Loucy (cell line): ENCODE results near the gene ZGRF1.
A peak's percentile ranks its signal among the peaks of the same experiment; 100 is the strongest.

Source experiments
- H2AFZ ChIP-seq: fragments of 200-600 bp; sonication (generic); 2 replicates; pipeline ENCODE4 v1.6.0; 2016; ENCODE audit warnings: antibody characterized with exemption, mild to moderate bottlenecking, low read length, moderate library complexity
- H3F3A ChIP-seq: fragments of 200-600 bp; 2 replicates; pipeline ENCODE4 v1.6.0; 2016; ENCODE audit warnings: antibody characterized with exemption, low read depth, mild to moderate bottlenecking
- H3K27me3 ChIP-seq: fragments of 200-600 bp; sonication (generic); 2 replicates; pipeline ENCODE4 v1.6.1; 2014; ENCODE audit warnings: low read length, mild to moderate bottlenecking; ENCODE audit not compliant: insufficient read depth, poor library complexity, severe bottlenecking
- H3K36me3 ChIP-seq: fragments of 200-600 bp; sonication (generic); 2 replicates; pipeline ENCODE4 v1.6.1; 2016; ENCODE audit warnings: low read length; ENCODE audit not compliant: insufficient read depth
- H3K4me1 ChIP-seq: fragments of 200-600 bp; sonication (generic); 2 replicates; pipeline ENCODE4 v1.5.1; 2014; ENCODE audit warnings: low read length, mild to moderate bottlenecking; ENCODE audit not compliant: insufficient read depth, poor library complexity, severe bottlenecking
- H3K4me2 ChIP-seq: fragments of 200-600 bp; sonication (generic); 2 replicates; pipeline ENCODE4 v1.6.0; 2014; ENCODE audit warnings: antibody characterized with exemption, low read length, low read depth, mild to moderate bottlenecking; ENCODE audit not compliant: poor library complexity, severe bottlenecking
- H3K4me3 ChIP-seq: fragments of 200-600 bp; sonication (generic); 2 replicates; pipeline ENCODE4 v1.5.1; 2014; ENCODE audit warnings: low read length, mild to moderate bottlenecking, mixed read lengths; ENCODE audit not compliant: poor library complexity, severe bottlenecking
- H3K79me2 ChIP-seq: fragments of 200-600 bp; sonication (generic); 2 replicates; pipeline ENCODE4 v1.6.1; 2014; ENCODE audit warnings: low read length; ENCODE audit not compliant: insufficient read depth
- H3K9ac ChIP-seq: fragments of 200-600 bp; sonication (generic); 2 replicates; pipeline ENCODE4 v1.6.0; 2014; ENCODE audit warnings: mild to moderate bottlenecking, low read depth, low read length, moderate library complexity; ENCODE audit not compliant: poor library complexity, severe bottlenecking
- H3K9me2 ChIP-seq: fragments of 200-600 bp; sonication (generic); replicated peaks from 2 replicates; pipeline ENCODE4 v1.6.1; 2016; ENCODE audit warnings: low read depth, low read length, mixed read lengths
- H3K9me3 ChIP-seq: fragments of 200-600 bp; sonication (generic); 2 replicates; pipeline ENCODE4 v1.6.1; 2014; ENCODE audit warnings: mild to moderate bottlenecking, antibody characterized with exemption, low read length, low read depth; ENCODE audit not compliant: insufficient read depth
- H4K20me1 ChIP-seq: fragments of 200-600 bp; sonication (generic); 2 replicates; pipeline ENCODE4 v1.6.0; 2014; ENCODE audit warnings: antibody characterized with exemption, low read length, mild to moderate bottlenecking; ENCODE audit not compliant: insufficient read depth, poor library complexity, severe bottlenecking
- CTCF ChIP-seq: fragments of 200-600 bp; sonication (generic); conservative IDR thresholded peaks from 2 replicates; pipeline ENCODE4 v1.5.1; 2014; ENCODE audit warnings: mild to moderate bottlenecking, antibody characterized with exemption, low read length
- EZH2phosphoT487 ChIP-seq: fragments of 200-600 bp; IDR thresholded peaks from 2 replicates; pipeline ENCODE4 v1.6.1; 2018; ENCODE audit warnings: antibody characterized with exemption, mild to moderate bottlenecking, moderate library complexity, borderline replicate concordance

The ZGRF1 gene

GRCh38 chr4:112637552-112637866 lies 800 bp upstream of the ZGRF1 start:
- Histone ChIP-seq H3K4me2 (peak overlapping the region; percentile 64), H3K4me3 (peak overlapping the region; percentile 88), H3K9ac (peak overlapping the region; percentile 82), H3K9me3 (no peaks in the 10 kb centered on the region), H3K27me3 (no peaks in the 10 kb centered on the region), H3K9me2 (no peaks in the 10 kb centered on the region), H3K4me1 (peaks cover 18% of the 10 kb centered on the region), H2AFZ (peak overlapping the region; percentile 92), H3F3A (no peaks in the 10 kb centered on the region), H3K36me3 (no peaks in the 10 kb centered on the region), H3K79me2 (peaks cover 82% of the 10 kb centered on the region), H4K20me1 (no peaks in the 10 kb centered on the region)
- TF ChIP-seq CTCF (no peak), EZH2phosphoT487 (no peak)

GRCh38 chr4:112633477-112634235 lies 3.1 kb downstream of the ZGRF1 start:
- peaks cover 12% of the 10 kb centered on the region for H3K4me1 ChIP-seq
- H3K9me3 ChIP-seq: no peaks in the 10 kb centered on the region
- no peaks in the 10 kb centered on the region for H3K9me2 ChIP-seq
- peak overlapping the region; percentile 51 for H3K4me3 ChIP-seq
- no peak overlapping the region for H2AFZ ChIP-seq
- H3K36me3 ChIP-seq: peaks cover 11% of the 10 kb centered on the region; the same call in 1 of the 2 replicates
- TF ChIP-seq EZH2phosphoT487 (no peak), CTCF (peak; percentile 77)
- H3K79me2 ChIP-seq: peaks cover 55% of the 10 kb centered on the region
- peak overlapping the region; percentile 33 for H3K9ac ChIP-seq
- H3F3A ChIP-seq: no peaks in the 10 kb centered on the region
- H3K27me3 ChIP-seq: no peaks in the 10 kb centered on the region
- no peaks in the 10 kb centered on the region for H4K20me1 ChIP-seq
- peak overlapping the region; percentile 76 for H3K4me2 ChIP-seq

GRCh38 chr4:112626228-112626627 lies 10.5 kb downstream of the ZGRF1 start:
- H3K9ac ChIP-seq: no peak overlapping the region
- H2AFZ ChIP-seq: no peak overlapping the region
- no peak overlapping the region for H3K4me3 ChIP-seq
- H3K4me2 ChIP-seq: no peak overlapping the region
- no peaks in the 10 kb centered on the region for H3K4me1 ChIP-seq
- no peak for TF ChIP-seq EZH2phosphoT487
- TF ChIP-seq CTCF: no peak
- H3K27me3 ChIP-seq: no peaks in the 10 kb centered on the region
- H3K36me3 ChIP-seq: peaks cover 38% of the 10 kb centered on the region
- H3K9me3 ChIP-seq: no peaks in the 10 kb centered on the region
- H3F3A ChIP-seq: no peaks in the 10 kb centered on the region
- no peaks in the 10 kb centered on the region for H3K79me2 ChIP-seq
- H3K9me2 ChIP-seq: no peaks in the 10 kb centered on the region
- no peaks in the 10 kb centered on the region for H4K20me1 ChIP-seq
